IPS-11a (cell line): ENCODE results near the gene MAP7.
"Not testable (repeated sequence)": the region's sequence is repeated elsewhere in the genome, so short reads cannot be mapped to it uniquely, and the experiment has no call there.

Experiments used
- H3K4me3 ChIP-seq: one replicate; pipeline ENCODE4 v1.5.1; 2013; ENCODE audit warnings: low read depth, low read length, control low read depth

Gene MAP7

GRCh38 chr6:136312975-136313374 lies 237.2 kb downstream of the MAP7 start:
- H3K4me3 ChIP-seq = no peak overlapping the region

GRCh38 chr6:136309729-136310311 lies 240.4 kb downstream of the MAP7 start:
- no peak overlapping the region for H3K4me3 ChIP-seq

- no peak overlapping the region for H3K4me3 ChIP-seq
Observed at GRCh38 chr6:136309171-136309570, 241.1 kb downstream of the MAP7 start.

GRCh38 chr6:136308469-136308868 lies 241.8 kb downstream of the MAP7 start:
- H3K4me3 ChIP-seq = not testable (repeated sequence)

GRCh38 chr6:136307351-136307750 lies 242.9 kb downstream of the MAP7 start:
- no peak overlapping the region for H3K4me3 ChIP-seq

- H3K4me3 ChIP-seq = no peak overlapping the region
Observed at GRCh38 chr6:136306466-136306865, 243.8 kb downstream of the MAP7 start.

GRCh38 chr6:136304410-136304809 lies 245.8 kb downstream of the MAP7 start:
- H3K4me3 ChIP-seq = no peak overlapping the region

- H3K4me3 ChIP-seq = no peak overlapping the region
Observed at GRCh38 chr6:136303516-136303915, 246.7 kb downstream of the MAP7 start.

GRCh38 chr6:136294621-136295020 lies 255.6 kb downstream of the MAP7 start:
- H3K4me3 ChIP-seq = no peak overlapping the region
